DOHH2 (cell line): ENCODE data around the gene IMMP2L.

Experiments used
- CTCF ChIP-seq: fragments of 200-600 bp; sonication (generic); IDR thresholded peaks from one replicate; pipeline ENCODE4 v1.5.1; 2014; ENCODE audit warnings: antibody characterized with exemption, mild to moderate bottlenecking, low read depth, low read length; ENCODE audit not compliant: poor library complexity, severe bottlenecking
- EZH2phosphoT487 ChIP-seq: fragments of 200-600 bp; sonication (generic); IDR thresholded peaks from 2 replicates; pipeline ENCODE4 v1.6.1; 2017; ENCODE audit warnings: borderline replicate concordance, mild to moderate bottlenecking, antibody characterized with exemption, low read length, moderate library complexity, mixed read lengths

GRCh38 chr7:110620110-110620735 is 942.1 kb downstream of the IMMP2L start:
- no peak for TF ChIP-seq CTCF
- TF ChIP-seq EZH2phosphoT487 = no peak
